HEK293T (cell line): ENCODE data around the gene F13B.

Experiments used
- FOXA1 ChIP-seq: fragments of 450-650 bp; IDR thresholded peaks from 2 replicates; pipeline ENCODE4 v1.6.1; 2016; ENCODE audit warnings: mild to moderate bottlenecking
- FOXK2 ChIP-seq: fragments of 450-650 bp; IDR thresholded peaks from 2 replicates; pipeline ENCODE4 v1.6.1; 2016; ENCODE audit warnings: mild to moderate bottlenecking
- FOXM1 ChIP-seq: fragments of 450-650 bp; IDR thresholded peaks from 2 replicates; pipeline ENCODE4 v1.6.1; 2017; ENCODE audit warnings: mild to moderate bottlenecking, borderline replicate concordance
- L3MBTL2 ChIP-seq: fragments of 450-650 bp; conservative IDR thresholded peaks from 2 replicates; pipeline ENCODE4 v1.6.1; 2016; ENCODE audit warnings: mild to moderate bottlenecking
- LEF1 ChIP-seq: fragments of 450-650 bp; IDR thresholded peaks from 2 replicates; pipeline ENCODE4 v1.6.1; 2017; ENCODE audit warnings: mild to moderate bottlenecking, borderline replicate concordance
- NFRKB ChIP-seq: fragments of 450-650 bp; IDR thresholded peaks from 2 replicates; pipeline ENCODE4 v1.6.1; 2016; ENCODE audit warnings: mild to moderate bottlenecking, moderate library complexity
- PKNOX1 ChIP-seq: fragments of 450-650 bp; IDR thresholded peaks from 2 replicates; pipeline ENCODE4 v1.6.1; 2016
- SP1 ChIP-seq: fragments of 450-650 bp; IDR thresholded peaks from 2 replicates; pipeline ENCODE4 v1.6.1; 2017
- TARDBP ChIP-seq: fragments of 450-650 bp; IDR thresholded peaks from 2 replicates; pipeline ENCODE4 v1.6.1; 2016
- ZNF384 ChIP-seq: fragments of 450-650 bp; IDR thresholded peaks from 2 replicates; pipeline ENCODE4 v1.6.1; 2016

GRCh38 chr1:197024460-197024859 is 42.6 kb downstream of the F13B start:
- no peak for TF ChIP-seq L3MBTL2
- TF ChIP-seq NFRKB, result no peak
- no peak for TF ChIP-seq FOXK2
- TF ChIP-seq PKNOX1, result no peak
- TF ChIP-seq ZNF384, result no peak
- no peak for TF ChIP-seq FOXM1
- no peak for TF ChIP-seq TARDBP
- no peak for TF ChIP-seq LEF1
- no peak for TF ChIP-seq SP1
- TF ChIP-seq FOXA1, result no peak
